Activated CD8-positive, alpha-beta memory T cell treated with anti-CD3 and anti-CD28 coated beads, Interleukin-2, amount 50 U/mL, for 4 hours (primary cell): Measurements from ENCODE around the gene KRT86.
"Not testable (repeated sequence)": the region's sequence is repeated elsewhere in the genome, so short reads cannot be mapped to it uniquely, and the experiment has no call there.

ENCODE experiments used
- DNase-seq: peaks from one replicate; pipeline ENCODE4 v3.0.0-alpha.2; 2020

KRT86 gene

DNA sequence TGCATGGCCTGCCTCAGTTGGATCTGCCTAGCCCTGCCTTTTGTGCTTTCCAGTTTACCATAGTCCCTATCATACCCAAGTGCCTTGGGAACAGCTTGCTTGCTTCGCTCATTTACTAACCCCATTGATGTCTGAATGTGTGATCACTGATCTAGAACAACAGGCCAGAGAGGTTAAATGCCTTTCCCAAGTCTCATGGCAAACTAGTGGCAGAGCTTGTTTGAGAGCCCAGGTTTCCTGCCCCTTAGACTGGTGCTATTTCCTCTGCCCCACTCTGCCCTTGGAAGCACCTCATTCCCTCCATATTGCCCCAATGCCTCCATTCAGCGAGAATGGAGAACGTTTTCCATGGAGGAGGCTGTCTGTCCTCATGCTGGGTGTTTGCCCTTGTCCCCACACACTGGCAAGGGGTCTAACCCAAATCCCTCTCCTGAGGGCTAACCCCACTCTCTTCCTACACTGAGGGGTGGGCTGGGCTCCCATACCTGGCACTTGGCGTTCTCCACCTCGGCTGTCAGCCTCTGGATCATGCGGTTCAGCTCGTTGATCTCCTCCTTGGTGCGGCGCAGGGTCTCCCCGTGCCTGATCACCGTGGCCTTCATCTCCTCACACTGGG, 21.6 kb upstream of the KRT86 start:
- DNase-seq = no peak

DNA sequence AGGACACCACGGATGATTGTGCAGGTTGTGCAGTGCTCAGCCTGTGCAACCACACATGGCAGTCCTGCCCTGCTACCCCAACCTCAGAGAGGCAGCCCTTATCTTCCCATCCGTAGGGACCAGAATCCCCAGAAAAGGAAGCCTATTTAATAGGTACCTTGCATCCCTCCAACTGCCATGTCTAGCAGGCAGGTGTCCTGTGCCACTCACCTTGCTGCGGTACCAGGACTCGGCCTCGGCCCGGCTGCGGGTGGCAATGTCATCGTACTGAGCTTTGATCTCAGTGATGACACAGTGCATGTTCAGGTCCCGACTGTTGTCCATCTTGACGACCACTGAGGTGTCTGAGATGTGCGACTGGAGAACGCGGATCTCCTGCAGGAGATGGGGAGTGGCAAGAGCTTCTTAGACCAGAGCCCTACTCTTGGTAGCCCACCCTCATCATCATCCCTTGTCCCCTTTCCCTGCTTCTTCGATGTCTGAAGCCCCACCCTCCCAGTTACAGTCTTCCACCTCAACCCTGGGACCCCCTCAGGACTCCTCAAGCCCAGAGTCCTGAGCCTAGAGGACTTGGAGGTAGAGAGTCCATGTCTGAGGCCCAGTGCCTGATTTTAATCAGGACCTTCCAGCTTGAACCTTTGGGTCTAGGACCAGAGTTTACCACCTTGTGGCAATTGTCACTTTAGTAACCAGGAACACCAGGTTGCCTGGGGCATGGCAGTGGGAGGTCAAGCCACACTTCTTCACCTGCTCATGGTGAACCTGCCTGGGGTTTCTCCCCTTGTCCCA, 20.9 kb upstream of the KRT86 start:
- no peak for DNase-seq

GRCh38 chr12:52254180-52254964, 20.1 kb upstream of the KRT86 start:
- no peak for DNase-seq

- no peak for DNase-seq
Observed at GRCh38 chr12:52254965-52255751, 19.3 kb upstream of the KRT86 start.

DNA sequence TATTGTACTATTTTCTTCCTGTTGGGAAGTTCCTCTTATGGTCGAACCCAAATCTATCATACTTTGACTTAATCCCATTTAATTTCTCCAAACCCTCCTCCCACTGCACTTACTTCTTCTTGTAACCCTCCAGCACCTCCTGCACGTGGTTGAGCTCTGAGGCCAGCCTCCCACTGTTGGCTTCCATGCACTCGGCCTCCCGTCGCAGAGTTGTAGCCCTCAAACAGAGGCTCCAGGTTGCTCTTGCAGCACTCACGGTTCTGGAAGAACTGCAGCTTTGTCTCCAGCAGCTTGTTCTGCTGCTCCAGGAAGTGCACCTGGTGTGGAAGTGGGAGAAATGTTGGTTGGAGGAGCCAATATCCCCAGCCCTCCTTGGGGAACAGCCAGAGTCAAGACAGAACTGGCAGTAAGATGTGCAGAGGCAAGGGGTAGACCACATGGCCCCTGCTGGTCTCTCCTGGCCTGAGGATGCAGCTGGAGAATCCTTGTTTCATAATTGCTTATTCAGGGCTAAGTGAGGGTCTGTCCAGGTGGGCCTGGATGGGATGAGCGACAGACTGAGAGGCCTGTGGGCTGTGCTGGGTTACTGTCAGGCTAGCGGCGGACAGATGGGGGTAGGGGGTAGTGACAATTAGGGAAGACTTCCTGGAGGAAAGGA, 18.4 kb upstream of the KRT86 start:
- DNase-seq = no peak

- no peak for DNase-seq
Observed at GRCh38 chr12:52256584-52256935, 17.9 kb upstream of the KRT86 start.

DNA sequence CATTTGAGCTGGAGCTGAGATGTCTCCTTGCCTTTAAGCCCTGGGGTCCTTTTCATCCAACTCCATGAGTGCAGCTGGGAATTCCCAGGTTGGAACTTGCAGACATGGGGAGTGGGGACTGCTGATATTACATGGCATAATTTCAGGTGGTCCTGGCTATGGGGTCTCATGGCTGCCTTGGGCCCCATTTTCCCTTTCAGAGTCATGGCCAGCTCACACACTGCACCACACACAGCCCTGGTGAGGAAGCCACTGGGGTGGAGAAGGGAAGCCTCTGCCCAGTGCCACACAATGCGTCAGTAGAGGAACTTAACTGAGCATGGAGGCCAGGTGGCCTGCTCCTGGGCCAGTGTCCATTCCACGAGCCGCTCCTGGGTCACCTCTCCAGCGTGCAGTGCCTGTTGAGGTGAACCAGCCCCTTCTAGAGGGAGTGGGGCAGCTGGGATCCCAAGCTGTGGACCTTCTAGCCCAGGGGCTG, 17.3 kb upstream of the KRT86 start:
- DNase-seq = no peak

GRCh38 chr12:52257922-52258321, 16.5 kb upstream of the KRT86 start:
- not testable (repeated sequence) for DNase-seq

DNA sequence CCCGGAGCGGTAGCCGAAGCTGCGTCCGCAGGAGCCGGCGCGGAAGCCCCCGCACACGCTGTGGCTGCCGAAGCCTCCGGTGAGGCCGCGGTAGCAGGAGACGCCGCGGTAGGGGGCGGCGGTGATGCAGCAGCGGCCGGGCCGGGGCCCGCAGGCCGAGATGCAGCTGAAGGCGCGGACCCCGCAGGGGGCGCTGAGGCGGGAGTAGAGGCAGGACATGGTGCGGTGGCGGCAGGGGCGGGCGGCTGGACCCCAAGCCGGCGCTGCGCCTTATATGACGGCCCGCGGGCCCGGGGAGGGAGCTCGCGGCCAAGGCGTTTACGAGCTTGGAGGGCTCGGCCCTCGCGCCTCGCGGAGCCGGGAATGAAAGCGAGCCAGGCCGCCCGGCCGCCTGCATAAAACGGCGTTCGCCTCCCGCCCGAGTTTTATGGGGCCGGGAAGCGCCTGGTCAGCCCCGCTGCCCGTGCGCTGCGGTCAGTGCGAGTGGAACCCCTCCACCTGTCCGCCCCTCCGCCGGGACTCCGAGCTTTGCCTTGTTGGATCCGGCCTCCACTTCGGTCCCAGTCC, 16.0 kb upstream of the KRT86 start:
- no peak for DNase-seq

DNA sequence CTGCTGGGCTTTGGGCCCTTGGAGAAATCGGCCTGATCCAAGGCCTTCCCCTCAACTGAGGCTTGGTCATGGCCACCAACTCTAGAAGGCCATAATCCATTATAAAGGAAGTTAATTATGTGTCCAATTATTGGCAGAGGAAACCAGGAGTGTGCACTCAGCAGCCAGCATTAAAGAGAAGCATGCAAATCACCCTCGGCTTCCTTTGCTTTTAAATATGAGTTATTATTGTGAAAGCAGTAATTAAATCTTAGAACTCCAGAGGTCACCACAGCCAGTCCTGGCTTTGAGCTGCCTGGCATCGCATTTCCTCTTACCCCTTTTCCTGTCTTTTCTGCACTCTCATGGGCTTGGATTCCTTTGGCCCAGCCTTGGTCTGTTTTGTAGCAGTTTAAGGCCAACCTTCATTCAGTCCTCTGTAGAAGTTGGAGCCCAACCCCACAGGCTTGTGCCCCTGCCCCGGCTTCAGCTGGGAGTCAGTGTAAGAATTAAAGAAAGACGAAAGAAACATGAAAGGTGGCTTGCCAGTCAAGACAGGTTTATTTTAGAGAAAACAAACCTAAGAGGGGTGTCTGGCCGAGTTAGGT, 14.7 kb upstream of the KRT86 start:
- DNase-seq = no peak

GRCh38 chr12:52260361-52261207, 13.9 kb upstream of the KRT86 start:
- no peak for DNase-seq

DNA sequence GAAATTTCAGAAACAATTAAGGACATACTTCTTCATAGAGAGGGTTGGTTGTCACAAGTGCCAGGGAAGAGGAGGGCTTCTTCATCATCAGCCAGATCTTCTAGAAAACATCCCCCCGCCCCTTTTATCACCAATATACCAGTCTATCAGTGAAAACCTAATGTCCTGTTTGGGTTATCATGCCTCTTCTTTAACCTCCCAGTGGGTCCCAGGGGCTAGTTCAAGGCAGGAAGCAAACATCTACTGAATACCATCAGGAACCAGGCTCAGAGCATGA, 13.3 kb upstream of the KRT86 start:
- no peak for DNase-seq

GRCh38 chr12:52262286-52262685, 12.2 kb upstream of the KRT86 start:
- DNase-seq = no peak

DNA sequence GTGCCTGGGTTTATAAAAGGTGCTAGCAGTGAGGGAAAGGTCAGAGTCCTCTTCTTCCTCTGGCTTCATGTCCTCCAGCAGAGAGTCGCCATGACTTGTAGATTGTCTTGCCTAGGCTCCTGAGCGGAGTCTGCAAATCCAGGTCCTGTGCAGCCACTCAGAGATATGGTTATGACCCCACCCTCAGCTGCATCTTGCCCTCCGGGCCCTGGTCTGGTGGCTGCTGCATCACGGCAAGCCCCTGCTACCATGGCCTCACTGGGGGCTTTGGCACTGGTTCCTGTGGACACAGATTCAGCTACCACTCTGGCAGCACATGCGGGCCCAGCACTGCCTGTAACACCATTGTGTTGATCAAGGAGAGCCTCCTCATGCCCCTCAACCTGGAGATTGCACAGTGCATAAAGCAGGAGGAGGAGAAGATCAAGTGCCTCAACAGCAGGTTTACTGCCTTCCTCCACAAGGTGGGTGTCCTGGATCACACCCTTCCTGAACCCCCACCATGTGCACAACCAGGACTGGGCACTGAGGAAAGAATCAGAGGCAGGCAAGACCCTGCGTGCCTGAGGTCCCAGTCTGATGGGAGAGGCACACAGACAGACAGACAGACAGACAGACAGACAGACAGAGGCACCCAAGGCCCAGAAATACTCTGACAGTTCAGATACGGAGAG, 10.5 kb upstream of the KRT86 start:
- DNase-seq = no peak

DNA sequence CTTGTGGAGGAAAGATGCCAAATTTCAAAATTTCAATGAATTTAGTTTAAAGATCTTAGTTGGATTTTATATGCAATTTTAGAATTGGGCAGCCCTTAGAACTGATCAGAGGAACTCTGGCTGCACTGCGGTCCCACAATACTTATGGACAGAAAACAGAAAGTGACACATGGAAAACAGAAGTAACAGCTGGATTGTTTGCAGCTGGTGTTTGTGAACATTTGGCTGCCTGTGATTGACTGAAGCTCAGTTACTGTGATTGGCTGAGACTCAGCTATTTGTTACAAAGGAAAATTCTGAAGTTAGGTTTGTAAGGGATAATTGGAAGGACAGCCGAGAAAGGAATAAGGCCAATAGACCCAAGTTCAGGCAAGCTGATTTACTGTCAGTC, 10.0 kb upstream of the KRT86 start:
- no peak for DNase-seq

DNA sequence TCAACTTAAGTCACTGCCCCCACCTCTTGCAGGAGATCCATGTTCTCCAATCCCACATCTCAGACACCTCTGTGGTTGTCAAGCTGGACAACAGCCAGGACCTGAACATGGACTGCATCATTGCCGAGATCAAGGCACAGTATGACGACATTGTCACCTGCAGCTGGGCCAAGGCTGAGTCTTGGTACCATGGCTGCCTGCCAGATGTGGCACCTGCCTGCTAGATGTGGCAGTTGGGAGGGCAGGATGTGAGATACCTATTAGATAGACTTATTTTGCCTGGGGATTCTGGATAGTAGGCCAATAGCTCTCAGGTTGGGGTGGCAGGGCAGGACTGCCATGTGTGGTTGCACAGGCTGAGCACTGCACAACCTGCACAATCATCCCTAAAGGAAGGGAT, 7.9 kb upstream of the KRT86 start:
- no peak for DNase-seq

GRCh38 chr12:52267266-52267665, 7.2 kb upstream of the KRT86 start:
- no peak for DNase-seq

DNA sequence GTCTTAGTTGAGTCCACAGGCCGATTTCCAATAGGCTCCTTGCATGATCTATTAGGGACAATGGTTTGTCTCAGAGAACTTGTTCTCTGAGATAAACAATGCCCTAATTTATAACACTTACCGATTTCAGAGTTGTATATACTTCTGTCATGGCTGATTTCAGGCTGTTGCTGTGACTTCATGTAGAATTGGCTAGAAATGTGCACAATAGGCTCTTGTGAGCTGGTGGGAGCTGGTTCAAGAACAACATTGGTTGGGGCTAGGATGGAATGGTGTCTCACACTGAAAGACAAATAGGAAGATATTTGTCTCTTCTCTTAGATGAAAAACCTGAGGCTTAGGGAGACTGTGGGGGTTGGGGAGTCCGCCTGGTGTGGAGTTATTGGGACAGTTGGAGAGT, 6.7 kb upstream of the KRT86 start:
- DNase-seq = no peak

DNA sequence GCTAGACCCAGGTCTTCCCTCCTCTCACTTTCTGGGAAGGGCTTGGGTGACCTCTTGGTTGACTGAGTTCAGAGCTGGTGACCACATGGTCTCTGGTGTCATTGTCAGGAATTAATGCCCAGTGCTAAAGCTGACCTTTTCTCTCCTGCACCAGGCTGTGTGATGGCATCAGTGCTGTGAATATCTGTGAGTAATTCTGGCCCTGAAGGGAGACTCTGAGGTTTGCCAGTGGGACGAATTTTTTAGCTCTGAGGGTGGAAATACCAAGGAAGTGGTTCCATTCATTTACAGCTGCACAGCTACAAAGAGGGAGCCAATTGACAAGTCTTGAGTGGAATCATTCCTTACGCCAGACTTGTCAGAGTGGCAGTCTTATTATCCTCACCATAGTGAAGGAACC, 6.2 kb upstream of the KRT86 start:
- no peak for DNase-seq

DNA sequence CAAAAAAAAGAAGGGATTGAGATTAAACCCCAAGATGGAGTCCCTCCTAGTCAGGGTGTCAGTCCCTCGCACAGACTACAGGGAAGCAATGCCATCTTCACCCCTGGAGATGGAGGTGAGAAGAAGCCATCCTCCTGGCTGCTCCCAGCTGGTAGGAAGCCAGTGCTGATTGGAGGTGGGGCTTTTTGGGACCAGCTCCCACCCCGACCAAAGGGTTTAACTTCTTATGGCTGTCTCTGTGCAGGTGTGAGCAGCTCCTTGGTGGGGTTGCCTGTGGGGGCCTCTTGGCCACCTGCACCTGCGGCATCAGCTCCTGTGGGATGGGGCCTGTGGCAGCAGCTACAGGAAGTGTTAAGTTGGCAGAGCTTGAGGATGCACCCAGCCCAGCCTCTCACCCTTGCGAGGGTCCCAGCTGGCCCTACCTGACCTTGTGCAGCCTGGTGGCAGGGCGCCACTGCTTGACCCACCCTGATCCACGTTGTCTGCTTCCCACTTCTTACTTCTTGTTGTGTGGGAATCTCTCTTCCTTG, 3.8 kb upstream of the KRT86 start:
- DNase-seq = no peak
